K562 (cell line): Measurements from ENCODE around the gene ACSL3. TPM values are rescaled to one million over a fixed set of nuclear protein-coding genes. Genes with fewer than 3 reads are reported as not detected.

Experiments
- ATAC-seq: fragments of 200-7000 bp; cut with Tn5 transposase; 3 replicates; pipeline ENCODE4 v1.9.1; 2020; ENCODE audit warnings: moderate library complexity
- BruUV-seq: library from RNA; stranded (reverse); fragments of 400-500 nt; replicated peaks from 2 replicates; lab custom pipeline; 2021; lab: Mats Ljungman, UMichigan
- CTCF ChIA-PET: fragments of 300-600 bp; formaldehyde crosslinking; extraction: SDS; loops from one replicate; lab custom pipeline; 2021; ENCODE audit warnings: low intra/inter-chr PET ratio; lab: Yijun Ruan, JAX
- POLR2A ChIA-PET: fragments of 300-600, 350-650 bp; sonication (Branson Sonifier 250); formaldehyde crosslinking; extraction: SDS; loops from one replicate; lab custom pipeline; 2021; ENCODE audit warnings: antibody characterized with exemption, inconsistent platforms; lab: Yijun Ruan, JAX
- DNase-seq, 4 experiments: peaks; one replicate each; pipeline versions ENCODE4 v3.0.0 to v3.0.0-alpha.2; 2011 to 2018; ENCODE audit warnings: low spot score in 3 of 4, mixed read lengths in 3 of 4; ENCODE audit errors: extremely low read depth in 1 of 4
- FAIRE-seq: peaks from 2 replicates; lab custom pipeline; 2011; peaks lifted over from hg19 to GRCh38; lab: Jason Lieb, UNC
- H2AFZ ChIP-seq: 2 replicates; pipeline ENCODE4 v1.6.0; 2011; ENCODE audit warnings: low read depth, low read length, control low read depth, inconsistent platforms
- H3K27ac ChIP-seq: fragments of 200-600 bp; 3 replicates; pipeline ENCODE4 v1.8.0; 2011; ENCODE audit warnings: low read depth, mild to moderate bottlenecking, control low read depth, inconsistent platforms, low read length, moderate library complexity, mixed read lengths; ENCODE audit errors: extremely low read depth
- H3K27me3 ChIP-seq, 2 experiments: fragments of 300-600 bp in 1 of 2; 2 replicates in 1 of 2; 3 replicates in 1 of 2; pipeline versions ENCODE4 v1.6.0 to v1.8.0; 2011; ENCODE audit warnings: inconsistent platforms in 2 of 2, low read length in 2 of 2, mild to moderate bottlenecking in 1 of 2, mixed read lengths in 1 of 2, moderate library complexity in 1 of 2; ENCODE audit not compliant: control insufficient read depth in 2 of 2, insufficient read depth in 2 of 2
- H3K36me3 ChIP-seq: fragments of 300-600 bp; 3 replicates; pipeline ENCODE4 v1.8.0; 2011; ENCODE audit warnings: mild to moderate bottlenecking, low read length, inconsistent platforms; ENCODE audit not compliant: control insufficient read depth, insufficient read depth
- H3K4me1 ChIP-seq, 2 experiments: fragments of 200-600 bp in 1 of 2; replicated peaks in 1 of 2; 2 replicates in 1 of 2; 3 replicates in 1 of 2; pipeline versions ENCODE4 v1.5.1 to v1.8.0; 2011; ENCODE audit warnings: inconsistent platforms in 2 of 2, low read length in 2 of 2, mild to moderate bottlenecking in 1 of 2, mixed read lengths in 1 of 2, moderate library complexity in 1 of 2; ENCODE audit not compliant: control insufficient read depth in 2 of 2, insufficient read depth in 2 of 2
- H3K4me2 ChIP-seq: 2 replicates; pipeline ENCODE4 v1.6.1; 2011; ENCODE audit warnings: low read length, control low read depth, inconsistent platforms, mixed read lengths; ENCODE audit not compliant: insufficient read depth
- H3K4me3 ChIP-seq: fragments of 200-600 bp; sonication (generic), shearing (Covaris generic); 2 replicates; pipeline ENCODE4 v1.5.1; 2016; ENCODE audit warnings: control low read depth, inconsistent platforms
- H3K79me2 ChIP-seq: fragments of 200-600 bp; 3 replicates; pipeline ENCODE4 v1.8.0; 2011; ENCODE audit warnings: low read length, inconsistent platforms; ENCODE audit not compliant: control insufficient read depth, insufficient read depth
- H3K9ac ChIP-seq, 2 experiments: 2 replicates each; pipeline versions ENCODE4 v1.6.0 to v1.6.1; 2011; ENCODE audit warnings: low read depth in 2 of 2, low read length in 2 of 2, control low read depth in 1 of 2, inconsistent platforms in 1 of 2, mild to moderate bottlenecking in 1 of 2, mixed read lengths in 1 of 2; ENCODE audit not compliant: insufficient read depth in 1 of 2
- H3K9me1 ChIP-seq: one replicate; pipeline ENCODE4 v1.6.0; 2011; ENCODE audit warnings: inconsistent platforms, mild to moderate bottlenecking, low read length, moderate library complexity; ENCODE audit not compliant: control insufficient read depth, insufficient read depth
- H3K9me3 ChIP-seq: replicated peaks from 2 replicates; pipeline ENCODE4 v1.5.1; 2011; ENCODE audit warnings: low read depth, low read length, inconsistent platforms; ENCODE audit not compliant: control insufficient read depth, insufficient read depth
- H4K20me1 ChIP-seq: replicated peaks from 2 replicates; pipeline ENCODE4 v1.6.1; 2011; ENCODE audit warnings: low read length, inconsistent platforms, mixed read lengths; ENCODE audit not compliant: control insufficient read depth, insufficient read depth
- ARID2 ChIP-seq: fragments of 450-650 bp; IDR thresholded peaks from 2 replicates; pipeline ENCODE4 v1.6.1; 2017; ENCODE audit warnings: antibody characterized with exemption, mild to moderate bottlenecking
- CC2D1A ChIP-seq: fragments of 450-650 bp; IDR thresholded peaks from 2 replicates; pipeline ENCODE4 v1.6.1; 2017; ENCODE audit warnings: mild to moderate bottlenecking
- E2F4 ChIP-seq: sonication (generic); formaldehyde crosslinking; IDR thresholded peaks from 2 replicates; pipeline ENCODE4 v1.8.0; 2022; ENCODE audit warnings: mild to moderate bottlenecking, low read depth, missing genetic modification reagents
- E4F1 ChIP-seq: fragments of 250-450 bp; sonication (Bioruptor Pico); IDR thresholded peaks from 2 replicates; pipeline ENCODE4 v1.5.0; 2021; ENCODE audit warnings: mild to moderate bottlenecking, borderline replicate concordance
- ID3 ChIP-seq, 2 experiments: fragments of 250-450 bp in 1 of 2; fragments of 450-650 bp in 1 of 2; sonication (Bioruptor Pico) in 1 of 2; IDR thresholded peaks; 2 replicates each; pipeline versions ENCODE4 v1.6.1 to v1.8.0; 2016 to 2021; ENCODE audit warnings: mild to moderate bottlenecking in 2 of 2, moderate library complexity in 2 of 2, missing compliant biosample characterization in 1 of 2, missing genetic modification characterization in 1 of 2
- MCM5 ChIP-seq: fragments of 450-650 bp; IDR thresholded peaks from 2 replicates; pipeline ENCODE4 v1.6.1; 2016; ENCODE audit warnings: low read depth
- MITF ChIP-seq: IDR thresholded peaks from 2 replicates; pipeline ENCODE4 v1.6.1; 2014; ENCODE audit warnings: antibody characterized with exemption
- U2AF1 ChIP-seq: fragments of 200-400 bp; formaldehyde crosslinking; optimal IDR thresholded peaks from 2 replicates; pipeline ENCODE3; 2017; ENCODE audit warnings: mild to moderate bottlenecking, low read depth, low read length, moderate library complexity
- WGBS: fragments of 100-300 bp; shearing (Covaris generic); methylation state at CpG from one replicate; pipeline ENCODE4 v1.1.6; 2016; ENCODE audit warnings: low coverage, mixed read lengths; ENCODE audit not compliant: insufficient coverage; ENCODE audit errors: missing lambda C conversion rate; 5-methylcytosine and 5-hydroxymethylcytosine counted together
- in situ Hi-C: fragments of 300-500 bp; cut with MboI; formaldehyde crosslinking; loops from 4 replicates; pipeline ENCODE4 v1.15.0; 2018; ENCODE audit warnings: inconsistent platforms, mixed read lengths
- intact Hi-C: fragments of 100-400 bp; cut with micrococcal nuclease; formaldehyde crosslinking; loops from 2 replicates; pipeline ENCODE4 v1.14.2; 2022
- polyA plus RNA-seq, 8 experiments: library from polyadenylated mRNA; depleted of rRNA in 4 of 8; stranded (reverse) in 5 of 8; unstranded in 3 of 8; fragments of >200 nt; fragmentation: Nextera tagmentation in 2 of 8; fragmentation: Illumina TruSeq in 1 of 8; extraction: Ambion mirVana in 2 of 8; extraction: Trizol in 1 of 8; gene quantifications; 2 replicates each; pipeline versions ENCODE4 v1.2.1 to v1.2.3, GENCODE V29; 2011 to 2014; ENCODE audit warnings: inconsistent platforms in 1 of 8, missing spikeins in 1 of 8
- total RNA-seq, 7 experiments: library from RNA; depleted of rRNA in 6 of 7; stranded (reverse); fragments of >200 nt in 6 of 7; fragmentation: Illumina TruSeq in 2 of 7; extraction: Trizol in 2 of 7; gene quantifications; 2 replicates each; pipeline versions ENCODE4 v1.2.1 to v1.2.3, GENCODE V29; 2011 to 2021; ENCODE audit warnings: low replicate concordance in 1 of 7

ACSL3 gene
- total and polyA plus RNA-seq, 9 of the 15 experiments (the other 6 are each of a cell fraction or from before 2014, with no cell fraction given): 21.3 to 123 (median 85.2) TPM

- Histone ChIP-seq H3K4me1 (no peaks in the 10 kb centered on the region), H3K36me3 (no peaks in the 10 kb centered on the region), H4K20me1 (no peaks in the 10 kb centered on the region), H3K4me3 (no peak overlapping the region), H3K27me3 (peaks cover 0 to 4% of the 10 kb centered on the region in 2 experiments; a peak in 1 of 5 replicates), H3K9me3 (no peaks in the 10 kb centered on the region), H3K79me2 (no peaks in the 10 kb centered on the region), H3K9ac (no peak overlapping the region), H3K9me1 (no peaks in the 10 kb centered on the region), H3K27ac (no peak overlapping the region), H2AFZ (no peak overlapping the region), H3K4me2 (no peak overlapping the region)
- intact Hi-C loops (loop anchor here (5.0 to 10.0 kb wide), 3 partner anchors 280 to 825 kb away; no protein-coding TSS in a partner anchor), in situ Hi-C loops (loop anchor here (25.0 kb wide), 1 partner anchor 840 kb away; no protein-coding TSS in a partner anchor)
- no peak for TF ChIP-seq ARID2
- ChIA-PET CTCF (interaction anchor here (1.0 to 2.3 kb wide), 2 partner anchors 129 to 825 kb away, joined by 5 to 7 read pairs; no protein-coding TSS in a partner anchor), POLR2A (interaction anchor here (0.9 to 1.1 kb wide), 2 partner anchors 11 to 187 kb away, joined by 3 read pairs; no protein-coding TSS in a partner anchor)
- 13% methylated on average over 10 of the region's 10 CpGs for WGBS
- no peak for DNase-seq
- no peak for ATAC-seq
- no peak for FAIRE-seq
- no TSS peak for BruUV-seq
Measured at GRCh38 chr2:222972420-222972819, 111.6 kb downstream of the ACSL3 start.

- H3K79me2 ChIP-seq: no peaks in the 10 kb centered on the region
- no peaks in the 10 kb centered on the region for H4K20me1 ChIP-seq
- no peaks in the 10 kb centered on the region for H3K9me3 ChIP-seq
- no peak overlapping the region for H3K4me2 ChIP-seq
- H3K9me1 ChIP-seq: no peaks in the 10 kb centered on the region
- FAIRE-seq (no peak), ATAC-seq (no peak), DNase-seq (no peak)
- no peaks in the 10 kb centered on the region for H3K4me1 ChIP-seq
- in situ Hi-C loops (loop anchor here (25.0 kb wide), 1 partner anchor 839 kb away; no protein-coding TSS in a partner anchor), intact Hi-C loops (loop anchor here (5.0 to 10.0 kb wide), 3 partner anchors 281 to 824 kb away; no protein-coding TSS in a partner anchor)
- 0% methylated on average over 2 of the region's 4 CpGs for WGBS
- H3K27me3 ChIP-seq: peaks cover 0 to 4% of the 10 kb centered on the region in 2 experiments; a peak in 1 of 5 replicates
- CTCF ChIA-PET: no interaction called here
- no TSS peak for BruUV-seq
- H3K36me3 ChIP-seq: no peaks in the 10 kb centered on the region
- POLR2A ChIA-PET: no interaction called here
- H2AFZ ChIP-seq: no peak overlapping the region
- H3K9ac ChIP-seq: no peak overlapping the region
- no peak overlapping the region for H3K4me3 ChIP-seq
- H3K27ac ChIP-seq: no peak overlapping the region
- no peak for TF ChIP-seq ARID2
- no peak for TF ChIP-seq E4F1 (CRISPR knock-in tag)
- TF ChIP-seq ID3 (CRISPR knock-in tag; IDR thresholded peaks at IDR 0.05): no peak
- no peak for TF ChIP-seq ID3 (tag; IDR thresholded peaks at IDR 0.05)
- no peak for TF ChIP-seq E2F4
- no peak for TF ChIP-seq U2AF1
- no peak for TF ChIP-seq CC2D1A
- TF ChIP-seq MITF: no peak
- TF ChIP-seq MCM5: no peak
Measured at GRCh38 chr2:222973237-222973636, 112.4 kb downstream of the ACSL3 start.
